Pancreas (tissue), 10 donors: ENCODE results near the gene PANX2. TPM values are rescaled to one million over a fixed set of nuclear protein-coding genes. Genes with fewer than 3 reads are reported as not detected.

Experiments used
- ATAC-seq, 4 donors: fragments of 200-7000 bp; cut with Tn5 transposase; one replicate each; pipeline versions ENCODE4 v1.8.0 to v1.9.1; 2020; ENCODE audit warnings: mild to moderate bottlenecking in 4 of 4, moderate library complexity in 4 of 4
- DNase-seq, 6 donors: peaks; one replicate each; pipeline ENCODE4 v3.0.0-alpha.2; 2020
- FAIRE-seq: peaks from 2 replicates; lab custom pipeline; 2012; peaks lifted over from hg19 to GRCh38; lab: Jason Lieb, UNC
- H3K27ac ChIP-seq, 4 donors: fragments of 200-600 bp; sonication (generic); 1 replicate in 3 of 4; 2 replicates in 1 of 4; pipeline versions ENCODE4 v1.5.0 to v1.8.0; 2020
- H3K27me3 ChIP-seq, 4 donors: fragments of 200-600 bp; one replicate each; pipeline ENCODE4 v1.8.0; 2021
- H3K36me3 ChIP-seq, 3 donors: fragments of 200-600 bp; sonication (generic) in 1 of 3; one replicate each; pipeline versions ENCODE4 v1.5.0 to v1.8.0; 2020 to 2021
- H3K4me1 ChIP-seq, 3 donors: fragments of 200-600 bp; one replicate each; pipeline ENCODE4 v1.8.0; 2021
- H3K4me3 ChIP-seq, 4 donors: fragments of 200-600 bp; sonication (generic) in 2 of 4; one replicate each; pipeline versions ENCODE4 v1.5.0 to v1.8.0; 2020 to 2021
- H3K9me3 ChIP-seq, 4 donors: fragments of 200-600 bp; one replicate each; pipeline ENCODE4 v1.8.0; 2021
- WGBS, 2 donors: extraction: QIAGEN DNeasy Blood & Tissue Kit; methylation state at CpG; one replicate each; pipeline ENCODE4 v1.1.7; 2013; 5-methylcytosine and 5-hydroxymethylcytosine counted together
- intact Hi-C, 3 donors: fragments of 100-400 bp; cut with DNase I; formaldehyde crosslinking; loops; one replicate each; pipeline versions ENCODE4 v1.11.1 to v1.14.2; 2022
- polyA plus RNA-seq, 2 donors: library from polyadenylated mRNA; stranded (reverse); fragments of 200-250 nt; gene quantifications; one replicate each; pipeline ENCODE4 v1.2.3, GENCODE V29; 2013
- total RNA-seq, 6 donors: library from RNA; stranded (reverse); fragmentation: NEBNext Ultra II Directional in 4 of 6; extraction: Animal tissue kit (Norgen Biotek cat#: 25700) in 4 of 6; gene quantifications; one replicate each; pipeline versions ENCODE4 v1.2.1 to v1.2.4, GENCODE V29; 2021 to 2023
- TF ChIP-seq, protein P1 (sequence below), 4 donors: fragments of 200-600 bp; sonication (generic) in 3 of 4; IDR thresholded peaks; one replicate each; pipeline versions ENCODE4 v1.5.0 to v1.8.0; 2021; ENCODE audit warnings: antibody characterized with exemption in 4 of 4
- donor health status: healthy with polysubstance abuse.
- donor health status: DM: no; HTN: no; CAD: no; lungs with moderate emphysema.
- donor health status: DM: no; HTN: no; CAD: no.
- donor health status: control.
- donor health status: control.
- donor health status: Bipolar disorder and iron deficiency.
- donor health status: DM: yes; HTN: yes; CAD: no.
- donor health status: DM: no; HTN: no; CAD: no.
- donor health status: DM: no; HTN: no; CAD: no.
- donor health status: DM: yes; HTN: yes; CAD: no.

The PANX2 gene
- total and polyA plus RNA-seq, 8 donors, result 0.31 to 3.5 (median 0.67) TPM

- FAIRE-seq, result no peak
- H3K36me3 ChIP-seq, result peaks cover 0 to 71% (median 32%) of the 10 kb centered on the region in 3 donors
Measured at GRCh38 chr22:50221410-50222300, 51.1 kb downstream of the PANX2 start.

DNA sequence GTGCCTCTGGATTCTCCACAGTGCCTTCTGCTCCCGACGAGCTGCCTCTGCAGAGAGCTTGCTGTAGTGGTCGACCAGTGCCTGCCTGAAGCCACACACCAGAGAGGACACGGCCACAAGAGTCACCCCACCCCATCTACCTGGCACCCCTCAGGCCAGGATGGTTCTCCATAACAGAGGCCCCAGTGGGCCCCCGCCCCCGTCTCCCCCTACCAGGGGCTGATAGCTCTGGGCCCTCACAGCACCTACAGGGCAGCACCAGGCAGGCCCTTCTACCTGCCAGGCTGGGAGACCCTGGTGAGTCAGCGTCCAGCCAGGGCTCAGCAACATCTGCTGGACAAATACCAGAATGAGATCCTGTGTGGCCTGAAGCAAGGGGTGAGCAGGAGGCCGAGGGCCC, 52.0 kb downstream of the PANX2 start:
- DNase-seq (peak in 2 of 6 donors; percentile 24 to 67), ATAC-seq (no peak), FAIRE-seq (no peak)
- Histone ChIP-seq H3K36me3 (peaks cover 0 to 66% (median 24%) of the 10 kb centered on the region in 3 donors), H3K9me3 (no peaks in the 10 kb centered on the region), H3K4me1 (no peaks in the 10 kb centered on the region), H3K4me3 (no peak overlapping the region), H3K27ac (no peak overlapping the region), H3K27me3 (no peaks in the 10 kb centered on the region)
- intact Hi-C loops, result no loop called here
- WGBS, 2 donors, result 86 to 90% methylated on average over 8 of the region's 8 CpGs
- TF ChIP-seq, protein P1, sequence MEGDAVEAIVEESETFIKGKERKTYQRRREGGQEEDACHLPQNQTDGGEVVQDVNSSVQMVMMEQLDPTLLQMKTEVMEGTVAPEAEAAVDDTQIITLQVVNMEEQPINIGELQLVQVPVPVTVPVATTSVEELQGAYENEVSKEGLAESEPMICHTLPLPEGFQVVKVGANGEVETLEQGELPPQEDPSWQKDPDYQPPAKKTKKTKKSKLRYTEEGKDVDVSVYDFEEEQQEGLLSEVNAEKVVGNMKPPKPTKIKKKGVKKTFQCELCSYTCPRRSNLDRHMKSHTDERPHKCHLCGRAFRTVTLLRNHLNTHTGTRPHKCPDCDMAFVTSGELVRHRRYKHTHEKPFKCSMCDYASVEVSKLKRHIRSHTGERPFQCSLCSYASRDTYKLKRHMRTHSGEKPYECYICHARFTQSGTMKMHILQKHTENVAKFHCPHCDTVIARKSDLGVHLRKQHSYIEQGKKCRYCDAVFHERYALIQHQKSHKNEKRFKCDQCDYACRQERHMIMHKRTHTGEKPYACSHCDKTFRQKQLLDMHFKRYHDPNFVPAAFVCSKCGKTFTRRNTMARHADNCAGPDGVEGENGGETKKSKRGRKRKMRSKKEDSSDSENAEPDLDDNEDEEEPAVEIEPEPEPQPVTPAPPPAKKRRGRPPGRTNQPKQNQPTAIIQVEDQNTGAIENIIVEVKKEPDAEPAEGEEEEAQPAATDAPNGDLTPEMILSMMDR (IDR thresholded peaks at IDR 0.05), result no peak

More at GRCh38 chr22:50221410-50222300, 51.1 kb downstream of the PANX2 start:
- DNase-seq, result peak in 2 of 6 donors; percentile 33 to 66
- WGBS, 2 donors, result 91 to 93% methylated on average over 19 of the region's 19 CpGs
- no peaks in the 10 kb centered on the region for H3K9me3 ChIP-seq
- no peaks in the 10 kb centered on the region for H3K4me1 ChIP-seq
- no peak overlapping the region for H3K4me3 ChIP-seq
- no peak for ATAC-seq
- no peak overlapping the region for H3K27ac ChIP-seq
- intact Hi-C loops, result no loop called here
- TF ChIP-seq, protein P1 (IDR thresholded peaks at IDR 0.05), result no peak
- H3K27me3 ChIP-seq, result no peaks in the 10 kb centered on the region

- Histone ChIP-seq H3K27ac (no peak overlapping the region), H3K4me1 (no peaks in the 10 kb centered on the region), H3K4me3 (no peak overlapping the region), H3K9me3 (no peaks in the 10 kb centered on the region), H3K27me3 (no peaks in the 10 kb centered on the region), H3K36me3 (peaks cover 0 to 53% (median 22%) of the 10 kb centered on the region in 3 donors)
- FAIRE-seq (no peak), DNase-seq (no peak), ATAC-seq (no peak)
- 92 to 93% methylated on average over 16 of the region's 16 CpGs for WGBS, 2 donors
- intact Hi-C loops, result no loop called here
- TF ChIP-seq, protein P1 (IDR thresholded peaks at IDR 0.05), result no peak
Measured at GRCh38 chr22:50224071-50224470, 53.5 kb downstream of the PANX2 start.

DNA sequence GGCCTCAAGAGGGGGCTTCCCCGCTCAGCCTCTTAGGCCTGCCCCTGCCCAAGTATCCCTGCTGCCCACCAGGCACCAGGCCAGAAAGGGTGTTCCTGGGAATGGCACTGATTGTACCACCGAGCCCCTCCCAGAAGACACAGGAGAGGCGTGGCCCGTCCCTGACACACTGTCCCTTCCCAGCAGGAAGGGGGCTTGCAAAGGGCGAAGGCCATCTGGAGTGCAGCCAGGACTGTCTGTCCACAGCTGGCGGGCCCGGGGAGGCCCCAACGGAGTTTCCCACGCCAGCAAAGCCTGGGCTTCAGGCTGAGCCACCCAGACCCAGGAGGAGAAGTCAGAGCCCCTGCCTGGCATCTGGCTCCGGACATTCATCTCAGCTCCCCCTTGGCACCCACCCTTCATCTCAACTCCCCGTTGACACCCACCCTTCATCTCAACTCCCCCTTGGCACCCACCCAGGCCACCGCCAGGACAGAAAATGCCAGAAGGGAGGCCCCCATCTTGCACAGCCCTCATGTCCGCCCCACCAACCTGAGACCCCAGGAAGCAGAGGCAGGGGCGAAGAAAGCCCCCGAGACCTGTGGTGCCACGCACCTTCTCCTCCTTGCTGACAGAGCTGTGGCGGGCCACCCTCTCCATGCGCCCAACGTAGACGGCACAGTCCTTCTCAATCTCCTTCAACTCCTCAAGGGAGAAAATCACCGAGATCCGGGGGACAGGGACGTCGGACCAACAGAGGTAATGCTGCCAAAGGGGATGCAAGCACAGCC, 54.9 kb downstream of the PANX2 start:
- 71 to 72% methylated on average over 20 to 24 of the region's 24 CpGs for WGBS, 2 donors
- Histone ChIP-seq H3K36me3 (peaks cover 0 to 51% (median 22%) of the 10 kb centered on the region in 3 donors), H3K4me1 (no peaks in the 10 kb centered on the region), H3K27me3 (no peaks in the 10 kb centered on the region), H3K9me3 (no peaks in the 10 kb centered on the region), H3K4me3 (no peak overlapping the region), H3K27ac (no peak overlapping the region)
- ATAC-seq, result peak in 3 of 4 donors; percentile 5 to 46 (median 14)
- FAIRE-seq, result no peak
- TF ChIP-seq, protein P1 (IDR thresholded peaks at IDR 0.05), result no peak
- DNase-seq, result peak in 4 of 6 donors; percentile 33 to 73 (median 54)
- intact Hi-C loops, result no loop called here
